Aorta (tissue), 5 donors: ENCODE data around the gene TNN. TPM values are rescaled to one million over a fixed set of nuclear protein-coding genes. Genes with fewer than 3 reads are reported as not detected.

Source experiments
- ATAC-seq: fragments of 200-7000 bp; cut with Tn5 transposase; one replicate; pipeline ENCODE4 v1.9.1; 2022; ENCODE audit warnings: moderate library complexity; ENCODE audit not compliant: low FRiP score
- DNase-seq, 2 donors: peaks; one replicate each; pipeline ENCODE4 v3.0.0-alpha.2; 2020
- H3K27ac ChIP-seq, 2 donors: one replicate each; pipeline ENCODE4 v1.5.1; 2013; ENCODE audit warnings: low read length in 2 of 2, mild to moderate bottlenecking in 2 of 2, moderate library complexity in 2 of 2, control low read depth in 1 of 2, inconsistent platforms in 1 of 2, low read depth in 1 of 2
- H3K27me3 ChIP-seq, 2 donors: one replicate each; pipeline ENCODE4 v1.6.1; 2013; ENCODE audit warnings: control low read depth in 1 of 2, low read length in 1 of 2, mild to moderate bottlenecking in 1 of 2, moderate library complexity in 1 of 2; ENCODE audit not compliant: insufficient read depth in 2 of 2, control insufficient read depth in 1 of 2
- H3K36me3 ChIP-seq, 2 donors: one replicate each; pipeline ENCODE4 v1.6.1; 2013; ENCODE audit warnings: control low read depth in 1 of 2, low read length in 1 of 2, mild to moderate bottlenecking in 1 of 2; ENCODE audit not compliant: insufficient read depth in 2 of 2, control insufficient read depth in 1 of 2
- H3K4me1 ChIP-seq, 2 donors: one replicate each; pipeline ENCODE4 v1.6.1; 2013; ENCODE audit warnings: low read length in 2 of 2, control low read depth in 1 of 2, mild to moderate bottlenecking in 1 of 2, moderate library complexity in 1 of 2; ENCODE audit not compliant: insufficient read depth in 2 of 2, control insufficient read depth in 1 of 2
- H3K4me3 ChIP-seq, 2 donors: one replicate each; pipeline ENCODE4 v1.5.1; 2013; ENCODE audit warnings: low read length in 2 of 2, control low read depth in 1 of 2, mild to moderate bottlenecking in 1 of 2
- H3K9me3 ChIP-seq: one replicate; pipeline ENCODE4 v1.6.1; 2013; ENCODE audit warnings: mild to moderate bottlenecking, low read length; ENCODE audit not compliant: control insufficient read depth
- WGBS, 2 donors: extraction: QIAGEN DNeasy Blood & Tissue Kit; methylation state at CpG; one replicate each; pipeline ENCODE4 v1.1.7; 2013; 5-methylcytosine and 5-hydroxymethylcytosine counted together
- intact Hi-C, 2 donors: fragments of 100-400 bp; cut with DNase I; formaldehyde crosslinking; loops; one replicate each; pipeline versions ENCODE4 v1.14.2 to v1.15.0; 2022
- polyA plus RNA-seq, 2 donors: library from polyadenylated mRNA; stranded (reverse); fragments of 200-250 nt; gene quantifications; one replicate each; pipeline ENCODE4 v1.2.3, GENCODE V29; 2013
- total RNA-seq, 2 donors: library from RNA; stranded (reverse); fragmentation: NEBNext Ultra II Directional; extraction: Animal tissue kit (Norgen Biotek cat#: 25700); gene quantifications; one replicate each; pipeline ENCODE4 v1.2.1, GENCODE V29; 2021
- donor health status: healthy with polysubstance abuse.
- donor health status: Bipolar disorder and iron deficiency.
- donor health status: DM: no; HTN: no; CAD: no.
- donor health status: DM: no; HTN: no; CAD: no.
- donor health status: DM: yes; HTN: yes; CAD: no.

TNN gene
- total and polyA plus RNA-seq, 4 donors = 0.25 to 0.30 TPM; not detected in 2

DNA sequence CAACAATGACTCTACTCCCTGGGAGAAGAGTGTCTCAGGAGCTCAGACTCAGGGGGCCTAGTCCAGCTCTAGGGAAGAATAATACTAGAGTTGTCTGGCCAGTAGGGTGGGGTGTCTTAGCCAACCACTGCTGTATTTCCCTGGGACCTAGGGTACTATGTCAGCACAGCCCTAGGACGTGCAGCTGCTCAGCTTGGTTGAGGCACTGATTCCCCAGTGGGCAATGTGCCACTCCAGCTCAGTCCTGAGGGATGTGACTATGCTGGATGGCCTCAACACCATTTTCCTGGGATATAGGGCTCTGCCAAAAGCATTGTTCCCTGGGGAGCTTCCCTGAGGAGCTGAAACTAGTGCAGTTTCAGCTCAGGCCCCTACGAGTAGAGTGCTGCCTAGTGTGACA, 47.4 kb downstream of the TNN start:
- no peaks in the 10 kb centered on the region for H3K36me3 ChIP-seq
- DNase-seq (no peak), ATAC-seq (no peak)
- H3K27ac ChIP-seq = no peak overlapping the region
- H3K27me3 ChIP-seq = no peaks in the 10 kb centered on the region
- H3K9me3 ChIP-seq = peaks cover 3% of the 10 kb centered on the region
- H3K4me3 ChIP-seq = no peak overlapping the region
- WGBS, 2 donors = 23 to 25% methylated on average over 2 of the region's 2 CpGs
- intact Hi-C loops = no loop called here
- no peaks in the 10 kb centered on the region for H3K4me1 ChIP-seq

DNA sequence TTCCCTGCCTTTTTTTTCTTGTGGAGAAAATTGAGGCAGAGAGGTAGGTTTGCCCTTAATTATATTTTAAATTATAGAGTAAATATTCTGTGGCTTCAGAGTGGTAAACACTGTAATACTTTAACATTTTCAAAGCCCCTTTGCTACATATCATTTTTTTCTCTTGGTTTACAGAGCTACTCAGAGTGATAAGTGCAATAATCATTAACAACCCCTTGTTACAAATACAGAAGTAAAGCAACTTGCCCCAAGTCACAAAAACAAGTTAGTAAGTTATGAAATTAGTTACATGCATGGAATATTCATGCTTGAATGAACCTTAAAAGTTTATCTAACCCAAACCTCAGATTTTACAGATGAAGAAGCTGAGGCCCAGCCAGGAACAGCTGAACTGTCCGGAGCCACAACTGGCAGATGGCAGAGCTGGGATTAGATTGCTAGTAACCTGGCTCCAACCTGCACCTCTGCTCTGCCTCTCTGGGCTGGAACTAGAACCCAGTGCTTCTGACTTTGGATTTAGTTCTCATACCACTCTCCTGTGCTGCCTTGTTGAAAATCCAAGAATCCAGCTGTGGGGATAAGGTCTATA, 48.7 kb downstream of the TNN start:
- no peak for DNase-seq
- H3K9me3 ChIP-seq = peaks cover 3% of the 10 kb centered on the region
- no peak overlapping the region for H3K4me3 ChIP-seq
- no peaks in the 10 kb centered on the region for H3K36me3 ChIP-seq
- H3K4me1 ChIP-seq = no peaks in the 10 kb centered on the region
- H3K27ac ChIP-seq = no peak overlapping the region
- intact Hi-C loops = no loop called here
- no peaks in the 10 kb centered on the region for H3K27me3 ChIP-seq
- no peak for ATAC-seq
- WGBS, 2 donors = 89 to 90% methylated on average over 1 of the region's 1 CpG

- Histone ChIP-seq H3K9me3 (peaks cover 3% of the 10 kb centered on the region), H3K4me1 (no peaks in the 10 kb centered on the region), H3K27me3 (no peaks in the 10 kb centered on the region), H3K27ac (no peak overlapping the region), H3K36me3 (no peaks in the 10 kb centered on the region), H3K4me3 (no peak overlapping the region)
- no peak for ATAC-seq
- 67 to 69% methylated on average over 11 of the region's 11 CpGs for WGBS, 2 donors
- intact Hi-C loops = no loop called here
- no peak for DNase-seq
Measured at GRCh38 chr1:175116903-175117302, 49.3 kb downstream of the TNN start.

- intact Hi-C loops = no loop called here
- 85 to 86% methylated on average over 13 of the region's 13 CpGs for WGBS, 2 donors
- no peak for DNase-seq
- ATAC-seq = no peak
- no peaks in the 10 kb centered on the region for H3K27me3 ChIP-seq
- H3K4me3 ChIP-seq = no peak overlapping the region
- H3K27ac ChIP-seq = no peak overlapping the region
- no peaks in the 10 kb centered on the region for H3K36me3 ChIP-seq
- H3K9me3 ChIP-seq = peaks cover 3% of the 10 kb centered on the region
- H3K4me1 ChIP-seq = no peaks in the 10 kb centered on the region
Measured at GRCh38 chr1:175118375-175119367, 51.0 kb downstream of the TNN start.

GRCh38 chr1:175120511-175120910, 52.9 kb downstream of the TNN start:
- intact Hi-C loops = loop anchor here in 1 of 2 donors (10.0 kb wide), 1 partner anchor 356 kb away; no protein-coding TSS in a partner anchor
- WGBS, 2 donors = 85 to 98% methylated on average over 1 of the region's 1 CpG
- no peak for ATAC-seq
- Histone ChIP-seq H3K4me3 (no peak overlapping the region), H3K36me3 (no peaks in the 10 kb centered on the region), H3K9me3 (no peaks in the 10 kb centered on the region), H3K27me3 (no peaks in the 10 kb centered on the region), H3K27ac (no peak overlapping the region), H3K4me1 (no peaks in the 10 kb centered on the region)
- no peak for DNase-seq

DNA sequence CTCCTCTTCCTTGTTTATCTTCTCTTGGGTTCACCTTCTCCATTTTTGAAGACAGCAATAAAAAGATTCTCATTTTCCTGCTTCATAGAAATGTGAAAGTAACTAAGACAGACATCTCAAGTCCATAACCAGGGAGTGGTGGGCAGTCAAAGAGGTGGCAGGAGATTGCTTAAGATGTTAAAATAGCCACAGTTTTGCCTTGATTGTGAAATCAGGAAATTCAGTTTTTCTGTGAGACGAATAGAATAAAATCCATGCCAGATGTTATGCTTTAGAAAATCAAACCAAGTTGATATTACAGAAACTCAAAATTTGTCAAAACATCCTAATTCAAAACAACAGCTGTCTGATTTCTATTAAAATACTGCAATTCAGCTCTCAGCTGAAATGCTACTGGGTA, 57.2 kb downstream of the TNN start:
- Histone ChIP-seq H3K27me3 (no peaks in the 10 kb centered on the region), H3K36me3 (no peaks in the 10 kb centered on the region), H3K4me3 (no peak overlapping the region), H3K4me1 (no peaks in the 10 kb centered on the region), H3K9me3 (no peaks in the 10 kb centered on the region), H3K27ac (no peak overlapping the region)
- ATAC-seq (no peak), DNase-seq (no peak)
- WGBS, 2 donors = 17 to 24% methylated on average over 1 of the region's 1 CpG
- intact Hi-C loops = loop anchor here in 1 of 2 donors (1.0 to 10.0 kb wide), 2 partner anchors 95 to 360 kb away; no protein-coding TSS in a partner anchor

GRCh38 chr1:175126347-175126746, 58.7 kb downstream of the TNN start:
- WGBS, 2 donors = 37 to 40% methylated on average over 4 of the region's 4 CpGs
- intact Hi-C loops = loop anchor here in 1 of 2 donors (10.0 kb wide), 1 partner anchor 362 kb away; no protein-coding TSS in a partner anchor

DNA sequence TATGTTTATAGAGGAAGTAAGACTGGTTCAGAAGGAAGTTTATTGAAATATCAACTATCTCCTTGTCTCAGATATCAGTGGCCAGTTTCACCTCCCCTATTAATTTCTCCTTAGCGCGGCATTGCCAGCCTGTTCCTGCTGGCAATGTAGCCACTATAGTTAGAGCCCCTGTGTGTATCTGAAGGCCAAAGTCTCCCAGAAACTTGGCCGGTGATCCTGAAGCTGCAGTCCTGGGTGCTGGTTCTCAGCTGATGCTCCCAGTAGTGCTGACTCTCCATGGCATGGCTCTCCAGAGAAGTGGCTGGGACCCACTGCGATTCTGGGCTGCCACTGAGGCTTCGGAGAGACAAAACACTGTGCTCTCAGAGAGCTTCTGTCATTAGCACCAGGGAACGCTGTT, 59.9 kb downstream of the TNN start:
- ATAC-seq (no peak), DNase-seq (no peak)
- no peaks in the 10 kb centered on the region for H3K9me3 ChIP-seq
- H3K4me1 ChIP-seq = peaks cover 0 to 1% of the 10 kb centered on the region in 2 donors
- H3K27ac ChIP-seq = no peak overlapping the region
- intact Hi-C loops = loop anchor here in 1 of 2 donors (10.0 kb wide), 1 partner anchor 363 kb away; no protein-coding TSS in a partner anchor
- H3K4me3 ChIP-seq = no peak overlapping the region
- H3K27me3 ChIP-seq = no peaks in the 10 kb centered on the region
- 86 to 90% methylated on average over 6 of the region's 6 CpGs for WGBS, 2 donors
- H3K36me3 ChIP-seq = no peaks in the 10 kb centered on the region

More at GRCh38 chr1:175126347-175126746, 58.7 kb downstream of the TNN start:
- ATAC-seq (no peak), DNase-seq (no peak)
- Histone ChIP-seq H3K27ac (no peak overlapping the region), H3K4me3 (no peak overlapping the region), H3K9me3 (no peaks in the 10 kb centered on the region), H3K36me3 (no peaks in the 10 kb centered on the region), H3K27me3 (no peaks in the 10 kb centered on the region), H3K4me1 (no peaks in the 10 kb centered on the region)
